ENCODE measurements around the gene GFER. TPM values are rescaled to one million over a fixed set of nuclear protein-coding genes. Genes with fewer than 3 reads are reported as not detected.
A peak's percentile ranks its signal among the peaks of the same experiment; 100 is the strongest.

GFER gene
- total and polyA plus RNA-seq, 9 of the 15 experiments (the other 6 are each of a cell fraction or from before 2014, with no cell fraction given): 4.3 to 53.7 (median 19.8) TPM

GRCh38 chr16:1942810-1943726, 40.9 kb upstream of the GFER start, which contains the start of gene MSRB1 (continued):
- TF ChIP-seq CGGBP1 (CRISPR knock-in tag; IDR thresholded peaks at IDR 0.05) (no peak), UBTF (IDR thresholded peaks at IDR 0.05; ENCODE audit: borderline replicate concordance in 1 of 2, low read depth in 2 of 2, low read length in 2 of 2) (no peak), NRF1 (conservative IDR thresholded peaks at IDR 0.05 in 1 of 2, IDR thresholded peaks at IDR 0.05 in 1 of 2) (peak; percentile 64 to 68), CHD2 (IDR thresholded peaks at IDR 0.05; ENCODE audit: low read depth, low read length) (no peak), ZNF395 (CRISPR knock-in tag; IDR thresholded peaks at IDR 0.05) (0 out of 2 replicates have a peak, but pooled peaks have one; percentile 27), RBM15 (IDR thresholded peaks at IDR 0.05; ENCODE audit: insufficient read depth, low read length) (no peak), ZNF740 (CRISPR knock-in tag; IDR thresholded peaks at IDR 0.05) (no peak), ZNF740 (tag; IDR thresholded peaks at IDR 0.05) (no peak), ESRRB (CRISPR knock-in tag; IDR thresholded peaks at IDR 0.05; ENCODE audit: borderline replicate concordance) (no peak), ZNF398 (CRISPR knock-in tag; IDR thresholded peaks at IDR 0.05) (no peak), POLR2G (IDR thresholded peaks at IDR 0.05; ENCODE audit: low read depth, low read length) (peak; percentile 95), FOXP1 (CRISPR knock-in tag; IDR thresholded peaks at IDR 0.05) (no peak), KAT2B (IDR thresholded peaks at IDR 0.05; ENCODE audit: low read depth, low read length) (no peak), ZFP30 (CRISPR knock-in tag; IDR thresholded peaks at IDR 0.05; ENCODE audit: borderline replicate concordance) (no peak)
